Hematopoietic multipotent progenitor cell treated with erythropoietin and hydrocortisone succinate and interleukin-3 and kit ligand, for 15 days (in vitro differentiated cells): ENCODE results near the gene ACOD1.
"Not testable (repeated sequence)": the region's sequence is repeated elsewhere in the genome, so short reads cannot be mapped to it uniquely, and the experiment has no call there.

Experiments
- DNase-seq: peaks from one replicate; pipeline ENCODE4 v3.0.0-alpha.2; 2015; ENCODE audit warnings: low spot score

ACOD1 gene

DNA sequence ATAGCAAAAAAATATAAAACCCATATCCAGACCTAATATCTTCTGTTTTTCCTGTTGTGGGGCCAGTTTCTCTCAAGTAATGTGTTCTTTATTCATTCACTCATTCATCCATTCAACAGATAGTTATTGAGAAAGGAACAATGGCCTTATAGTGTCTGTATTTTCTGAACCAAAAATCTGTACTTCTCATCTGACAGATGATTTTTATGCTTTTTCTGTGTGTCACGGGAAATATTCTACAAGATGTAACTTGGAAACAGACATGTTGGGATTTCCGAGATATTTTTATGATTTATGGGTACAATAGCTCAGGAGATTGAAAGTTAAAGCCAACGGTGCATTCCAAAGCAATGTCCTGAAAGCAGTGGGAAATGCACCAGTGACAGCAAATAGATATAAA lies 5.7 kb downstream of the ACOD1 start:
- DNase-seq = no peak

DNA sequence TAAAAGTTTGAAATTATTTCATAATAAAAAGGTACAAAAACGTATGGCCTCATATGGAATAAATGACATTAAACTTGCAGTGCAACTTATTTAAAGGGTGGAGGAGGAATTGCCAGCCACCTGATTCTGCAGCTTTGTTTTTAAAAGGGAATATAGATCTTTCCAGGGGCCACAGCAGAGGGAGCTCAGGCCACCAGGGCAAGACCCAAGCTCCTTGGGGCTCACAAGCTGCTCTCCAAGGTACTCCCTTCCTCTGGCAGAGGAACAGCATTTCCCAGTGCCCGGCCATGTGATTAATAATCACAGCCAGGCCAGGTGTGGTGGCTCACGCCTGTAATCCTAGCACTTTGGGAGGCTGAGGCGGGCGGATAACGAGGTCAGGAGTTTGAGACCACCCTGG lies 6.2 kb downstream of the ACOD1 start:
- no peak for DNase-seq

DNA sequence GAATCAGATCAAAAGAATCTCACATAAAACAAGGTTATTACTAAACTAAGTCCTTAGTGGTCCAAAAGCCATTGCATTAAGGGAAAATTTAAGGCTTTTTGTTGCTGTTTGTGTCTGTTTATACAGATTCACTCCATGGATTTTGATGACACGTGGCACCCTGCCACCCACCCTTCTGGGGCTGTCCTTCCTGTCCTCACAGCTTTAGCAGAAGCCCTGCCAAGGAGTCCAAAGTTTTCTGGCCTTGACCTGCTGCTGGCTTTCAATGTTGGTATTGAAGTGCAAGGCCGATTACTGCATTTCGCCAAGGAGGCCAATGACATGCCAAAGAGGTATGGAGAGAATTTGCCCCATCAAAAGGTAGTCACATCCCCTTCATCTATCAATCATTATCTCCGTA lies 6.9 kb downstream of the ACOD1 start:
- DNase-seq = no peak

DNA sequence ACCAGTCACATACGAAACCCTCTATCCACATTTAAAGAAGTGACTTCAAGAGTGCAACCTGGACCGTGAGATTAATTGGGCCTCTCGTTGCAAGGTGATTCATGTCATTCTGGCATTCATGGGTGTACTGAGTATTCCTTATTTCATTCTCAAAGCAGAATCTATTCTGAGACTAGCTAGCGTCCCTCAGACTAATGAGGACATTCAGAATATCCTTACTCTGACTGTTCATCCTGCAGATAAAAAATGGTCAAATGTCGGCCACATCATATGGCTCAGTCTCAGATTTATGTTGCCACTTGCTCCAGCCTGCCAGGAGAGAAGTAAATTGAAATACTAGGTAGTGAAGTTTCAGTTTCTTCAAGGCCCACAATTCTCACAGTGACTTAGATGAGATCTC lies 7.3 kb downstream of the ACOD1 start:
- no peak for DNase-seq

DNA sequence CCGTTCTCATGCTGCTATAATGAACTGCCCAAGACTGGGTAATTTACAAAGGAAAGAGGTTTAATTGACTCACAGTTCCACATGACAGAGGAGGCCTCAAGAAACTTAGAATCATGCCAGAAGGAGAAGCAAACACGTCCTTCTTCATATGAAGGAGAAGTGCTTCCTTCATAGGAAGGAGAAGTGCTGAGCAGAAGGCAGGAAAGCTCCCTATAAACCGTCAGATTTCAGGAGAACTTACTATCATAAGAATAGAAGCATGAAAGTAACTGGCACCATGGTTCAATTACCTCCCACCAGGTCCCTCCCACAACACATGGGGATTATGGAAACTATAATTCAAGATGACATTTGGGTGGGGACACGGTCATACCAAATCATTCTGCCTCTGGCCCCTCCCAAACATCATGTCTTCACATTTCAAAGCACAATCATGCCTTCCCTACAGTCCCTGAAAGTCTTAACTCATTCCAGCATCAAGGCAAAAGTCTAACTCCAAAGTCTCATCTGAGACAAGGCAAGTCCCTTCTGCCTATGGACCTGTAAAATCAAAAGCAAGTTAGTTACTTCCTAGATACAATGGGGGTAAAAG lies 10.6 kb downstream of the ACOD1 start:
- DNase-seq = no peak

DNA sequence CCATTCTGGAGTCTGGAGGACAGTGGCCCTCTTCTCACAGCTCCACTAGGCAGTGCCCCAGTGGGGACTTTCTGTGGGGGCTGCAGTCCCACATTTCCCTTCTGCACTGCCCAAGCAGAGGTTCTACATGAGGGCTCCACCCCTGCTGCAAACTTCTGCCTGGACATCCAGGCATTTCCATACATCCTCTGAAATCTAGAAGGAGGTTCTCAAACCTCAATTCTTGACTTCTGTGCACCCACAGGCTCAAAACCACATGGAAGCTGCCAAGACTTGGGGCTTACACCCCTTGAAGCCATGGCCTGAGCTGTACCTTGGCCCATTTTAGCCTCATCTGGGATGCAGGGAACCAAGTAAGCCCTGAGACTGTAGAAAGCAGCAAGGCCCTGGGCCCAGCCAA lies 11.4 kb downstream of the ACOD1 start:
- DNase-seq = not testable (repeated sequence)

DNA sequence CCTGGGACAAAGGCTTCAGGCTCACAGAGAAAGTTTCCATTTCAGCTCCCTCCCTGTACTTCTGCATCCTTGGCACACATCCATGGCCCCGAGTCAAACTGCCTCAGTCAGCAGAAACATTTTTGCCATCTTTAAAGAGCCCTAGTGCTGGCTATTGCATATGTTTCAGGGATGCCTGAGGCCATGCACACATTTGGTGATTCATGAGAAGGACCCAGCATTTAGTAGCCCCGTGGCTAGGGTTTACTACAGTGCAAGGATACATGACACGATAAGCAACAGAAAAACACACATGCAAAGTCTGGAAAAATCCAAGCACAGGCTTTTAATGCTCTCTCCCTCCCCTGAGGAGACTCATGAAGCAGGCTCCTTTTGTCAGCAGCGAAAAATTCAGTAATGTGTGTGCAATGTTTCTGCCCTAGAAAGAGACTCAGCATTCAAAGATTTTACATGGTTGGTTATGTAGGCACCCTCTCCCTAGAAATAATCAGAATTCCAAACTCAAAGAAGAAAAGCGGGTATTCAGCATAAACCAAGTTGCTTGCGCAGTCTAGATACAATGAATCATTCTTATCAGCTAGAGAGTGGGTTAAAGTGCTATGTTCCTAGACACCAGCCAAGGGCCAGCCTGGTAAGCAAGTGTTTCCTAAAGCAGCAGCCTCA lies 17.6 kb downstream of the ACOD1 start:
- DNase-seq = no peak

DNA sequence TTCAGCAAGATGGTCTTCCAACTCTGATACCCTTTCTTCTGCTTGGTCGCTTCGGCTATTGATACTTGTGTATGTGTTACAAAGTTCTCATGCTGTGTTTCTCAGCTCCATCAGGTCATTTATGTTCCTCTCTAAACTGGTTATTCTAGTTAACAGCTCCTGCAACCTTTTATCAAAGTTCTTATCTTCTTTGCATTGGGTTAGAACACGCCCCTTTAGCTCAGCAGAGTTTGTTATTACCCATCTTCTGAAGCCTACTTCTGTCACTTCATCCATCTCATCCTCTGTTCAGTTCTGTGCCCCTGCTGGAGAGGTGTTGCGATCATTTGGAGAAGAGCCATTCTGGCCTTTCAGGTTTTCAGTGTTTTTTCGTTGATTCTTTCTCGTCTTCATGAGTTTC lies 18.7 kb downstream of the ACOD1 start:
- no peak for DNase-seq

DNA sequence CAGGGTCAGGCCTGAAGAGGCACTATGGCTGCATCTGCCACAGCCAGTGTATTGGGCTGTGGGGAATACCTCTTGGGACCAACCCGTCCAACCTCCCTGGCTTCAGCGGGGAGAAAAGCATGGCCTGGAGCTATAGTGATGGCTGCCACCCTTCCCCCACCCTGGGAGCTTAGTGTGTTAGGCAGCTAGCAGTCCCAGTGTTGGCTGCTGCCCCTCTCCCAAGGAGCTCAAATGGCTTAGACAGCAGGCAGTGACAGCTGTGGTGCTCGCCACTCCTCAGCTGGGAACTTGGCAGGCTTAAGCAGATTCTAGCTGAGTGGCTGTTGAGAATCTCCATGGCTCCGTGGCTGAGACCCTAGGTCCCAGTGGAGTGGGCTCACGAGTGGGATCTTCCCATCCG lies 19.7 kb downstream of the ACOD1 start:
- DNase-seq = no peak

DNA sequence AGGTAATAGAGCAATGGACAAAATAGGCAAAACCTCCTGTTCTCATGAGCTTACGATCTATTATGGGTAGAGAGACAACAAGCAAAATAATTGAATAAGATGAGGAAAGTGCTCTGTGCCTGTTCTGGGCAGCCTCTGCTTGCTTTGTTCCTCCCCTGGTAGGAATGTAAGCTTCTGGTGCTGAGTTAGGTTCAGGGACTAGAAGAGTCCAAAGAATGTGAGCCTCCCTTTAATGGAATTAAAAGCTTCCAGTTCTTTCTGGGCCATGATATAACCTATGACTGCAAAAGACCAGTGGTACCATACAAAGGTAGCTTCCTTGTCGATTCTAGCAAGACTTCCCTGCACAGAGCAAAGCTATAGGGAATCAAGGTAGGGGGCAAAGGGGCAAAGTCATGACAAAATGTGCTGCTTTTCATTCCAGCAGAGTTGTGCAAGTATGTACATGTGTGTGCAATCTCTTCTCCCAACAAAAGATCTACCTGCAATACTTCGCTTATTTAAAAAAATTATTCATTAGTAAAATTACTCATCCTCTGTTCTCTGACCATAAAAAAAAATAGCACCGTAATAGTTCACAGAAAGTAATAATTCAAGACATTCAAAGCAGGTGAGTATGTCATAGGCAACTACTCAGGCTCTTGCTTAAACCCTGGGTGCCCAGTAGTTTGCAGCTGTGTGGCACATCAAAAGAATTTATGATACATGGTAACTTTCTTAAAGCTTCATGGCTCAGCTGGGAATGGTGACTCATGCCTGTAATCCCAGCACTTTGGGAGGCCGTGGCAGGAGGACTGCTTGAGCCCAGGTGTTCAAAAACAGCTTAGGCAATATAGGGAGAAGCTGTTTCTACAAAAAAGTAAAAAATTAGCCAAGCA lies 21.4 kb downstream of the ACOD1 start:
- DNase-seq = no peak

DNA sequence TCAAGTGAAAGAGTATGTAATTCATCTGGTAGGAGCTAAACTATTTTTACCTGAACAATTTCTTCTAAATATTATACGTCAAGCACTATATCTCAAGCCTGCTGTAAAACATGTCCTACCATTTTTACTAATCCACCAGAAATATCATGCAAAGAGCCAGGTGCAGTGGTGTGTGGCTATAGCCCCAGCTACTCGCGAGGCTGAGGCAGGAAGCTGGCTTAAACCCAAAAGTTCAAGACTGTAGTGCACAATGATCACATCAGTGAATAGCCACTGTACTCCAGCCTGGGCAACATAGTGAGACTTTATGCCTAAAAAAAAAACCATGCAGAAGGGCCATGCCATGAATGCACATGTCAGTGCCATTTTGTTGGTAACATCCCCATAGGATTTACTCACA lies 22.9 kb downstream of the ACOD1 start:
- DNase-seq = no peak

DNA sequence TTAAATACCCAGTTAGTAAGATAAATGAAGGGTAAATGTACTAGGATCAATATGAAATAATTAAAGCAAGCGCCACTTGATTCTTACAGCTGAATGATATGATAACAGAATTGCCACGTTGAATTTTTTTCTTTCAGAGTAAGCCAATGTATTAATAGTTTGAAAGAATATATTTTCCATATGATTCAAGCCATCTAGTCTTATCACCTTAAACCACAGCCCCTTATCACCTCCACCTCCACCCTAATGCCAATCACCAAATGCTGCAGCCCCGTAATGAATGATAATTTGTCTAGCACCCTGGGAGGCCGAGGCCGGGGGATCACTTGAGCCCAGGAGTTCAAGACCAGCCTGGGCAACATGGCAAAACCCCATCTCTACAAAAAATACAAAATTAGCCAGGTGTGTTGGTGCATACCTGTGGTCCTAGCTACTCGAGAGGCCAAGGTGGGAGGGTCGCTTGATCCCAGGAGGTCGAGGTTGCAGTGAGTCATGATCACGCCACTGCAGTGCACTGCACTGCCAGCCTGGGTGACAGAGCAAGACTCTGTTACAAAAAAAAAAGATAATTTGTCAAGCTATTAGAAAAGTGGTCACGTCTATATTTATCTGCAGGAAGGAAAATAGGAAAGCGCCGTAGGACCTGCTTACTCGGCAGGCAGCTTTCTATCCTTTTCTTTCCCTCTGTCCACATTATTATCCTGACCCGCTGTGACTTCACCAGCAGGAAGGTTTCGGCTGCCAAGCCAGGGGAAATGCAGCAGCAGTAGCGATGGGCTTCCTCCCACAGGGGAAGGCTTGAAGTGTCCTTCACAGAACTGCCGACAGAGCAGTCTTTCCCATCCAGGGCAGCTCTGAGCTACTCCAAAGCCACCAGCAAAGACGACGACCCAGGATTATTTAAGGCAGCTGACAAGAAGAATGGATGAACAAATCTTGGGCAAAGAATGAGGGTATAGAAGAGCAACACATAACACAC lies 23.8 kb downstream of the ACOD1 start:
- no peak for DNase-seq

DNA sequence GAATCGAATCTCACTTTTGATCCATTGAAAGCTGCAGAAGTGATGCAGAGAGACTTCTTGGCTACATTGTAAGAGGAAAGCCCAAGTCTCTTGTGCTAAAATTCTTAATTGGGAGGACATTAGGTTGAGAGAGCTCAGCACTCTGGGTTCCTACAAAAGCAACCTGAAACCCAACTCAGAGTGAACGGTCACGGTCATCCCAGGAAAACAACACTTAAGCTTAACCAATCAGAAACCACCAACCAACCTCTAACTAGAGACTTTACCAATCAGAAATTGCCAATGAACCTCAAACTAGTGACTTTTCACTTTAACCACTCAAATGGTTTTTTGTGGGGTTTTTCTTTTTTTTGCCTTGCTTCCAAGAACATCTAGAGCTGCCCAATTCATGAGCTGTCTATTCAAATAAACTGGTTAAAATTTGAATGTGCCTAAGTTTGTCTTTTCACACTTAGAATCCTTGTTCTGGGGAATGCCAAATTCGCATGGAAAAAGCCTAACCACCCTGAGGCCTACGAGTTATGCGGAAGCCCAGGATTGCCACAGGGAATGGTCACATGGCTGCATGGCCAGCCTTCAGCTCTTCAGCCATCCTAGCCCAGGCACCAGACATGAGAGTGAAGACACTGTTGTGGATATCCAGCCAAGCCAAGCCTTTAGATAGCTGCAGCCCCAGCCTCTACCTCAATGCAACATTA lies 25.8 kb downstream of the ACOD1 start:
- DNase-seq = no peak

DNA sequence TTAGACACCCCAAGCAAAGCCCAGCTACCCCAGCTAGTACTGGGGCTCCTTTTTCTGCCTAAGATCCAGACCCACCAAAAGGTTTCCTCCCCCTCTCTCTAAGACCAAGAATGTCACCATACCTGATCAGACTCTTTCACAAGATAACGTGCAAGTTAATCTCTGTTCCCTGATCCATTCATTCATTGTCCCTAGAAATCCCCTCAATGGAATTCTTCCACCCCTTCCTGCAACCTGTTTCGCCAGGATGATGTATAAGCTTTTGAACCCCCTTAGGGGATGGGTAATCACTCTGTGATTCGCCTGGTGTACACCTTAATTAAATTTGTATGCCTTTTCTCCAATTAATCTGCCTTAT lies 26.3 kb downstream of the ACOD1 start:
- no peak for DNase-seq

DNA sequence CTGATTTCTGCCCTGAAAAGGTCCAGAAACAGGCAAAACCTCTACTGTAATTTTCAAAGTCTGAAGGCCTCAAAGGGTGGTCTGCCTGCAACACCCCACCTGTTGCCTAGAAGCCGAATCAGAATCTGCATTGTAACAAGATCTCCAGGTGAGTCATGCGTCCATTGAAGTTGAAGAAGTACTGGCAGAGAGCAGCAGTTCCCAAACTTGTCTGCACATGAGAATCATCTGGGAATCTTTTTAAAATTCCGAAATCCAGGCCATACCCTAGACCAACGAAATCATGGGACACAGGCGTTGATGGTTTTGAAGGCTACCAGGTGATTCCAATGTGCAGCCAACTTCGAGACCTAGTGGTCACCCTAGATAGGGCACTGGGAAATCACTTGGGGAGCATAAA lies 27.6 kb downstream of the ACOD1 start:
- DNase-seq = no peak

DNA sequence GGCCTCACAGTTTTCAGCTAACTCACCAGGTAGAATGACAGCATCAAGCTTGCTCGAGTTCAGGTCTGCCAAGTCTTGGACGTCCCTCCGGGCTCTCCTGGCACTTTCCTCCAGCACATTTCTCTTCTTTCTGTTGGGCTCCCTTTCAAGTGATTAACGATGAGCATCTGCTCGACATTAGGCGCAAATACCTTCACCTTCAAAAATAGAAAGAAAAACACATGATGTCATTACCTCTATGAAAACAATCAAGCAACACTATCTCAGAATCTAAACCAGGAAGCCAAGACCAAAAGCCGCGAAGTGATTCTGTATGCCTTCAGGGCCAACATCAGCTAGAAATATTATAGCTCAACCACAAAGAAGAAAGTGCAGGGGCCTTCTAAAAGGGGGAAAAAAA lies 28.2 kb downstream of the ACOD1 start:
- no peak for DNase-seq

DNA sequence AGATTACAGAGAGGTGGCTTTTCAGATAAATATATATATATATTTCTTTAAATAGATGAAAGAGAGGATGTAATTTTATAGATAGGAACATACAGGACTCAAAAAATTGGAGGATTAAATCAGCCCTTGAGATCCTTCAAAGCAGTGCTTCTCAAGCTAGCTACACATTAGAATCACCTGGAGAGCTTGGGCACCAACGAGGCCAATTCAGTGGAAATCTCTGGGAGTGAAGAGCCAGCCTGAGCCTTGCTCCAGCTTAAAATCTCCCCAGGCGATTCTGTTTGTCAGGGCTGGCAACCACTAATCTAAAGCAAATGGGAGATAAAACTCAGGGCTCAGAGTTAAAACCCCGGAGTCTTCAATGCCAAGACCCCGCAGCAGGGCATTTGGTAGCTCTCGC lies 28.6 kb downstream of the ACOD1 start:
- DNase-seq = no peak

DNA sequence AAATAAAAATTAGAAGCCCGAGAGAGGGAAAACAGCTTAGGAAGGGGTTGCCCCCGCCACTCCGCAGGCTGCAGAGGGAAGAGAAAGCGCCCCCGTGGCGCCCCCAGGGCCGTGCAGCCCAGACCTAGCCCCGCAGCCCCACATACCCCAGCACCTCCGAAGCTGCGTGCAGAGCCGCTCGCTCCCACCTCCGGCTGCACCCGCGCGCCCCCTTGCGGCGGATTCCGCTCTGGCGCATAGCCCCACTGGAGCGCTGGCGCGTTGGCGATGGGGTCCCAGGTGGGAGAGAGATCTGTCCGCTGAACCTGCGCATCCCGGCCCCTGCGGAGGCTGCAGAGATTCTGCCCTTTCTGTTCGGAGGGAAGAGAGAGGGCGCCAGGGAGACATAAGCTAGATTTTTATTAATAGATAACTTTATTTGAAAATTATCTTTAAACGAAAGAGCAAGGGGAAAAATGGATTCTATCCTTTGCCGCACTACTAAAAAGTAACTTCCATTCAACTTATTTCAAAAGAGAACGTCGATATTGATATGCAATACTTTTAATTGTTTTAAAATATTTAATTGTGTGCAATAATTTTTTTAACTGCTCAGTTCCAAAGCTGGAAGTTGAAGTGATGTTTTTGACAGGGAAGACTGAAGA lies 31.9 kb downstream of the ACOD1 start:
- peak; percentile 77 for DNase-seq

DNA sequence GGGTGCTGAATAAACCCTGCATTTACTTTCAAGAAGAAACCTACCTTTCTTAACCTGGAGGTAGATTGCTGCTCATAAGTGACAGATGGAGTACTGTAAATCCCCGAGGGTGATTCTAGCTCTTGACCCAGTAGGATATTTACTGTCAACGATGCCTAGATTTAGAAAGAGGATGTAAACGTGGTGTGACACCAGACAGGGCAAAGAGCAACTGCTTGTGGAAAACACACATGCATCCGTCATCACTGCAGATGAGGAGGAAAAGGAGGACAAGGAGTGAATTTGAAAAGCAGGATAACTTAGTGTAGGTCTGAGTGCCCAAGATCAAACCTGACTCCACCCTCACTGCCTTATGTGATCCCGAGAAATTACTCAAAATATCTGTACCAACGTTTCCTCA lies 33.8 kb downstream of the ACOD1 start:
- no peak for DNase-seq

DNA sequence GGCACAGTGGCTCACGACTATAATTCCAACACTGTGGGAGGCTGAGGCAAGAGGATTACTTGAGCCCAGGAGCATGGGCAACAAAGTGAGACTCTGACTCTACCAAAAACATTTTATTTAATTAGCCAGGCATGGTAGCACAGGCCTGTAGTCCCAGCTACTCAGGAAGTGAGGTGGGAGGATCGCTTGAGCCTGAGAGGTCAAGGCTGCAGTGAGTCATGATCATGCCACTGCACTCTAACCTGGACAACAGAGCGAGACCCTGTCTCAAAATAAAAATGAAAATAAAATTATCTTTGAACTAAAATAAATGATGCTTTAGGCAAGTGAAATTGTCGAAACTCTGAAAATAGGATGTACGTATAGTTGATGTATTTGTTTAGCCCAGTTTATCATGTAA lies 35.4 kb downstream of the ACOD1 start:
- no peak for DNase-seq

DNA sequence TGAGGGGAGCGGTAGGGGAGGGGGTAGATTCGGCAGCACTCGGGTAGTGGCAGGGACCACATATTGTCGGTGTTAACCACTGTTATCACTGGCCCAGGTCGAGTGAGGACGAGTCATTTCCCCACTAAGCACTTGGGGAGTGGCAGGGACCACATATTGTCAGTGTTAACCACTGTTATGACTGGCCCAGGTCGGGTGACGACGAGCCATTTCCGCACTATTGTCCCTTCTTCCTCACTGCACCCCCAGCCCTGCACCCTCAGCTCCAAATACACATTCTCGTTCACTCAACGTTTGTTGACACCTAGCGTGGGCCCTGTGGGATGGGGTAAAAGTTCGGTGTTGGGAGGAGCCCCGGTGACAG lies 43.1 kb downstream of the ACOD1 start:
- DNase-seq = no peak
